GM10248 (cell line): Measurements from ENCODE around the gene CNR1.
A peak's percentile ranks its signal among the peaks of the same experiment; 100 is the strongest.

Source experiments
- CTCF ChIA-PET: fragments of 300-600 bp; sonication (Branson Sonifier 250); formaldehyde crosslinking; extraction: SDS; loops from one replicate; lab custom pipeline; 2021; ENCODE audit warnings: antibody characterized with exemption; lab: Yijun Ruan, JAX
- POLR2A ChIA-PET: fragments of 350-650 bp; sonication (Branson Sonifier 250); formaldehyde crosslinking; extraction: SDS; loops from one replicate; lab custom pipeline; 2020; ENCODE audit warnings: antibody characterized with exemption; lab: Yijun Ruan, JAX
- DNase-seq: peaks from one replicate; pipeline ENCODE4 v3.0.0; 2012; ENCODE audit errors: extremely low spot score
- TF ChIP-seq, protein P1 (sequence below): IDR thresholded peaks from 2 replicates; pipeline ENCODE4 v1.5.1; 2012; ENCODE audit warnings: mild to moderate bottlenecking, low read depth; ENCODE audit errors: extremely low read depth, missing control alignments, control extremely low read depth

The CNR1 gene

DNA sequence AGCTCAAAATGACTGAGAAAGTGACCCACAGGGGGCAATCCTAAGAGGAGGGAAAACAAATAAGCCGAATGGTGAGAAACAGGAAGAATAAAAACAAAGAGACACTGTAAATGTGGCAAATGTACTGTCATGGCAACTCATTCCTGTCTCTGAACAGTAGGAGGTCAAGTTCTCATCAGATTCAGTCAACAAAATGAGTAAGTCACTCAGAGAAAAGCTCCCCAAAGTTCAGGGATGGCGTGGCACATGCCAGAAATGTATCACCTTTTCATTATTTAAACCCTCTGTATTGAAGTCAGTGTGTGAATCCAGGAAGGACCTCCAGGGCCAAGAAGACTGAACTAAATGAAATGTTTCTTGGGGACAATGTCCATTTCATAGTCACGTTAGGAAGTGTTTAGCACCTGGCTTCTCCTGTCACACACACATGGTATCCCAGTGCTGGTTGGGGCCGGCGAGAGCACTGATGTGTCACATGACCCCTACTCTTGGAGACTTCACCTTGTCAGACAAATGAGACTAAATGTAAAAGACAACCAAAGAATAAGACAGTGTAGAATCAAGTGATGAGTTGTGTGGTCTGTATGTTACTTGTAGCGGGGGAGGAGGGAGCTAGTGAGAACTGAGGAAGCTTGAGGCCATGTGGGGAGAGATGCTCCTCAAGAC lies 20.7 kb downstream of the CNR1 start:
- DNase-seq, result no peak
- ChIA-PET CTCF (interaction anchor here (1.3 kb wide), 1 partner anchor 10 kb away, joined by 5 read pairs; no protein-coding TSS in a partner anchor), POLR2A (no interaction called here)
- TF ChIP-seq, protein P1, sequence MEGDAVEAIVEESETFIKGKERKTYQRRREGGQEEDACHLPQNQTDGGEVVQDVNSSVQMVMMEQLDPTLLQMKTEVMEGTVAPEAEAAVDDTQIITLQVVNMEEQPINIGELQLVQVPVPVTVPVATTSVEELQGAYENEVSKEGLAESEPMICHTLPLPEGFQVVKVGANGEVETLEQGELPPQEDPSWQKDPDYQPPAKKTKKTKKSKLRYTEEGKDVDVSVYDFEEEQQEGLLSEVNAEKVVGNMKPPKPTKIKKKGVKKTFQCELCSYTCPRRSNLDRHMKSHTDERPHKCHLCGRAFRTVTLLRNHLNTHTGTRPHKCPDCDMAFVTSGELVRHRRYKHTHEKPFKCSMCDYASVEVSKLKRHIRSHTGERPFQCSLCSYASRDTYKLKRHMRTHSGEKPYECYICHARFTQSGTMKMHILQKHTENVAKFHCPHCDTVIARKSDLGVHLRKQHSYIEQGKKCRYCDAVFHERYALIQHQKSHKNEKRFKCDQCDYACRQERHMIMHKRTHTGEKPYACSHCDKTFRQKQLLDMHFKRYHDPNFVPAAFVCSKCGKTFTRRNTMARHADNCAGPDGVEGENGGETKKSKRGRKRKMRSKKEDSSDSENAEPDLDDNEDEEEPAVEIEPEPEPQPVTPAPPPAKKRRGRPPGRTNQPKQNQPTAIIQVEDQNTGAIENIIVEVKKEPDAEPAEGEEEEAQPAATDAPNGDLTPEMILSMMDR, result no peak

DNA sequence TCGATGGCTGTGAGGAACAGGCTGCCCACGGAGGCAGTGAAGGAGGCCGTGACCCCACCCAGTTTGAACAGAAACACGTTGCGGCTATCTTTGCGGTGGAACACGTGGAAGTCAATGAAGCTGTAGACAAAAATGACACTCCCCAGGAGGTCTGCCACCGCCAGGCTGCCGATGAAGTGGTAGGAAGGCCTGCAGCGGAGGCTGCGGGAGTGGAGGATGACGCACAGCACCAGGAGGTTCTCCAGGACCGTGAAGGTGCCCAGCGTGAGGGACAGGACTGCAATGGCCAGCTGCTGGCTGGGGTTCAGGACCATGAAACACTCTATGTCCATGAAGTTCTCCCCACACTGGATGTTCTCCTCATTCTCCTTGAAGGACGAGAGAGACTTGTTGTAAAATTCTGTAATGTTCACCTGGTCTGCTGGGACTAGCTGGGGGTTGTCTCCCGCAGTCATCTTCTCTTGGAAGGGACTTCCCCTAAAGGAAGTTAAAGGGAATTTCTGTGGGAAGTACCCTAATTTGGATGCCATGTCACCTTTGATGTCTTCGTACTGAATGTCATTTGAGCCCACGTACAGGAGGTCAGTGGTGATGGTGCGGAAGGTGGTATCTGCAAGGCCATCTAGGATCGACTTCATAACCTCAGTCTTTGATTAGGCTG lies 21.4 kb downstream of the CNR1 start:
- TF ChIP-seq, protein P1, result no peak
- DNase-seq, result no peak
- POLR2A ChIA-PET, result interaction anchor here (0.6 kb wide), 1 partner anchor 290 kb away, joined by 4 read pairs; no protein-coding TSS in a partner anchor
- CTCF ChIA-PET, result interaction anchor here (1.3 kb wide), 1 partner anchor 9 kb away, joined by 5 read pairs; no protein-coding TSS in a partner anchor

DNA sequence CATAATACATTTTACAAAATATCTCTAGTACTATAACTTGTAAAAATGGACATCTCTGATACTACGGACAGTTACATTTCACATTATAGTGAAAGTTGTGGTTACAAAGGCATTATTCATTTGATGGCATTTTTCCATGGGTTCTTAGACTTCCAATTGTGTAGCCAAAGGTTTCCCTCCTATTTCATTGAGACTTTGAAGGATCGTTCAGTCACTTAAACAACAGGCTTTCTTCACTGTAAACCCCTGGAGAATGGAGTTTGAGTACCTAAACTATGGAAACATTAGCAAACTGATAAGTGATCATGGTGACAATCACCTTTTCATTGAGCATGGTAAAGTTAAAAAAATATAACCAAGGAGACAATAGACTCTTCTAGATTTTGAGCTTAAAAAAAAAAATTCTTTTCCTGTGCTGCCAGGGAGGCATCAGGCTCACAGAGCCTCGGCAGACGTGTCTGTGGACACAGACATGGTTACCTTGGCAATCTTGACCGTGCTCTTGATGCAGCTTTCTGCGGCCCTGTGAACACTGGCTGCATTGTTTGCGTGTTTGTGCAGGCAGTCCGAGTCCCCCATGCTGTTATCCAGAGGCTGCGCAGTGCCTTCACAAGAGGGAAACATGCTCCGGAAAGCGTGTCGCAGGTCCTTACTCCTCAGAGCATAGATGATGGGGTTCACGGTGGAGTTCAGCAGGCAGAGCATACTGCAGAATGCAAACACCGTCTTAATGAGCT lies 22.6 kb downstream of the CNR1 start:
- DNase-seq, result no peak
- TF ChIP-seq, protein P1, result no peak
- ChIA-PET POLR2A (no interaction called here), CTCF (no interaction called here)

DNA sequence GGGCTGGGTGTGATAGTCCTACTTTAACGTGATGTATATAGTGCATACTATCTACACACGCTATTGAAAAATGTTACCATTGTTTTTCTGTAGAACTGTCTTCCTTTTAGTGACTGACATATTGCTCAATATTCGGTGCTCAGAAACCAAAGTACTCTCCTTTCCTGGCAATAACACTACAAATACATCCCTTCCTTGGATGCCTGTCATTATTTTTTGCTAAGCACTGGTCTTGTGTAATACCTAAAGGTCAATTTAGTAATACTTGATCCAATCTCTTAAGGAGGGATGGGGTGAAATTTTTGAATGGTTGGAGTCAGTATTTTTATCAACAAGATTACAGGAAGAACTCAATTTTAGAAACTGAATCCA lies 23.9 kb downstream of the CNR1 start:
- ChIA-PET CTCF (interaction anchor here (1.2 to 1.6 kb wide), 4 partner anchors 9 to 33 kb away, joined by 3 to 4 read pairs (median 4); partner anchors contain the start of gene CNR1), POLR2A (no interaction called here)
- no peak for DNase-seq
- TF ChIP-seq, protein P1, result no peak

DNA sequence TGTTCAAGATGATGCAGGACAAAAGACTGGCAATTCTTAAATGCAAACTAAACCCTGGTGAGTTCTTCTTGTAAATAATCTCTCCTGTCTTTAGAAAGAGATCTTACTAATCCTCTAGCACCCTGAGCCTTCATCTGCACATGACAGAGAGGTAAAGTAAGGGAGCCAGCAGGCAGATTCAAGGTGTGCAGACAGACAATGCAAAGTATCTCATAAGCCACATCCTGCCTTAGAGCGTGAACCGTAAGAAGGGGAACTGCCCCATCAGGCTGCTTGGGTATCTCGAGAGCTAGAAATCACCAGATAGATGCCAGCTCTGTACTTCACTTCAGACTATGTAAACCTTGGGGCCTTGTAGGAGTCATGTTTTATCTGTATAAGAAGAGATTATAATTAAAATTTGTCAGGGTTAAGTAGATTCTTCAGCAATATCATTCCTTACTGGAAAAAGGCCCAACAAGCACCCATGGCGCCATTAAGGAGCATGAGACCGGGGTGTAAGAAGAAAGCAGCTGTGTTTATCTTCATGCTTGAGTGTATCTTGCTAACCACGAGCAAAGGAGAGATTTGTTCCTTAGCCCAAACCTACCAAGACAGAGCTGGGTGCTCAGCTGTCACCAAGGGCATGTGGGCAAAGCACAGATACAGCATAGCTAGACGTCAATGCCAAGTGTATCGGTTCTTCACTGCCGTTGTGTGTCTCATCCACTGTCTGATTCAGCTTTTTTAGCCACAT lies 24.4 kb downstream of the CNR1 start:
- CTCF ChIA-PET, result interaction anchor here (1.2 to 1.6 kb wide), 4 partner anchors 9 to 33 kb away, joined by 3 to 4 read pairs (median 4); partner anchors contain the start of gene CNR1
- POLR2A ChIA-PET, result no interaction called here
- DNase-seq, result peak; percentile 57
- TF ChIP-seq, protein P1, result no peak
